GM19463 (cell line): ENCODE data around the gene CFAP299.

ENCODE experiments used
- ATAC-seq: cut with Tn5 transposase; IDR thresholded peaks from one replicate; pipeline ENCODE4 v1.9.1; 2021; ENCODE audit warnings: mild to moderate bottlenecking, moderate library complexity; ENCODE audit not compliant: unreplicated experiment

The CFAP299 gene

DNA sequence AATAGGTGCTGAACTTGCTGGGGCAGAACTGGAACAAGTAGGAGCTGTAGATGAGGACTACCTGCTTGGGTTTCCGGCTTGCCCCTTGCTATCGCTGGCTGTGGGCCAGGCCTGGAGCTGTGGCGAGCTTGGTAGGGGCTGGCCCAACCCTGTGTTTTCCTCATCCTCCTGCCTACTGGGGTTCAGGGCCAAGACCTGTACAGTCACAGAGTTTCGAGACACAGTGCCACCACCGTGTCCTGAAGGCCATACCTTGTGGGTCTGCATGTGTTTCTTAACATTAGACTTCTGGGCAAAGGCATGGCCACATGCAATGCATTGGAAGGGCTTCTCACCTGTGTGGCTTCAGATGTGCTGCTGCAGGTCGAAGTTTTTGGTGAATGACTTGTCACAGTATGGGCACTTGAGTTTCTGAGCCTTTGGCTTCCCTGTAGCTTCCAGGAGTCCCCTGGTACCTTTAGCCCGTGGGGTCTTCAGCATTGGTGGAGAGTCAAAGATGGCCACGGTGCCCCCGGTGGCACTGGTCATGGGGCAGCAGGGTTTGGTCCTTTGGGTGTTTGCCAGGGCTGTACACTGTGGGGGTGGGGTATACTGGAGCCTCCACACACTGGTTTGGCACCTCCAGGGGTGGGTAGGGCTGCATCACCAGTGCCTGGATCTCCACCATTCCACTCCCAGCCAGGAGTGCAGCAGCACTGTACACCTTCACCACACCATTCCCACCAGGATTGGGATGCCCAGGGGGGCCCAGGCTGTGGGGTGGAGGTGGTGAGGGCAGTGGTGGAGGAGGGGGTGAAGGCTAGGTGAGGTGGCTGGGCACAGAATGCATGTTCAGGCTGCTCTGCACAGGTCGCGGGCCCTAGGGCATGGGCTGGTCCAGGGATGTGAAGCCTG is 52.1 kb downstream of the CFAP299 start:
- ATAC-seq, result no peak

- ATAC-seq, result no peak
These were observed 52.7 kb downstream of the CFAP299 start for GRCh38 chr4:80388284-80388607.

GRCh38 chr4:80390178-80390577 is 54.6 kb downstream of the CFAP299 start:
- no peak for ATAC-seq

DNA sequence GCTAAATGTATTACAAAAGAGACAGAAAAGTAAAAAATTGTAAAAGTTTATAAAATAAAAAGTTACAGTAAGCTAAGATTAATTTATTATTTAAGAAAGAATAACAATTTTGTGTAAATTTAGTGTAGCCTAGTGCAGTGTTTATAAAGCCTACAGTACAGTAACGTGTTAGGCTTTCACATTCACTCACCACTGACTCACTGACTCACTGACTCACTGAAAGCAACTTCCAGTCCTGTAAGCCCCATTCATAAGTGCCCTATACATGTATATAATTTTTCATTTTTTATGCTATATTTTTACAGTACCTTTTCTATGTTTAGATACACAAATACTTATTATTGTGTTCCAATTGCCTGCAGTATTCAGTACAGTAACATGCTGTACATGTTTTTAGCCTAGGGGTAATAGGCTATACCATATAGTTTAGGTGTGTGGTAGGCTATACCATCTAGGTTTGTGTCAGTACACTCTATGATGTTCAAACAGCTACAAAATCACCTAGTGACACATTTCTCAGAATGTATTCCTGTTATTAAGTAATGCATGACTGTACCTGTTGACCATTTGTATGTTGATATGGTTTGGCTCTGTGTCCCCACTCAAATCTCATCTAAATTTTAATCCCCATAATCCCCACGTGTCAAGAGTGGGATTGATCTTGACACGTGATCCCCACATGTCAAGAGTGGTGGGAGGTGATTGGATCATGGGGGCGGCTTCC is 57.9 kb downstream of the CFAP299 start:
- ATAC-seq, result peak; percentile 83

- ATAC-seq, result peak; percentile 21
These were observed 58.4 kb downstream of the CFAP299 start for GRCh38 chr4:80393970-80394250.

GRCh38 chr4:80407246-80407645 is 71.7 kb downstream of the CFAP299 start:
- no peak for ATAC-seq

- no peak for ATAC-seq
These were observed 74.3 kb downstream of the CFAP299 start for GRCh38 chr4:80409809-80410208.

GRCh38 chr4:80412322-80412721 is 76.8 kb downstream of the CFAP299 start:
- no peak for ATAC-seq

DNA sequence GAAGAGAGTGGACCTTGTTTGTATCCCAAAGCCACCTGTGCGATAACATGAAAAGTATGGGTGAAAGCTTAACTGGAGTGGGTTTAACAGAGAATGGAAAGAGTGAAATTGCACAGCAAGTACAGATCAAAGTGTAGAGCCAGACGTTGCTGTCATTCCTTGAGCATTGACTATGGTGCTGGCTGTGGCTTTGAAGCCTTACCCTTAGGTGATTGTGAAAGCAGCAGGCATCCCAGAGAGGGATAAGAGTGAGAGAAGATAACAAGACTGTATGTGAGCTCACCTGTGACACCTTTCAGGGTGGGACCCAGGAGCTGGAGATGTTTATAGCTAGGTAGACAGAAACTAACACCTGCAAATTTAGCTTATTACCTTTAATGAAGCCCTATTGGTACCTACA is 77.6 kb downstream of the CFAP299 start:
- no peak for ATAC-seq

GRCh38 chr4:80417019-80417418 is 81.5 kb downstream of the CFAP299 start:
- ATAC-seq, result no peak

DNA sequence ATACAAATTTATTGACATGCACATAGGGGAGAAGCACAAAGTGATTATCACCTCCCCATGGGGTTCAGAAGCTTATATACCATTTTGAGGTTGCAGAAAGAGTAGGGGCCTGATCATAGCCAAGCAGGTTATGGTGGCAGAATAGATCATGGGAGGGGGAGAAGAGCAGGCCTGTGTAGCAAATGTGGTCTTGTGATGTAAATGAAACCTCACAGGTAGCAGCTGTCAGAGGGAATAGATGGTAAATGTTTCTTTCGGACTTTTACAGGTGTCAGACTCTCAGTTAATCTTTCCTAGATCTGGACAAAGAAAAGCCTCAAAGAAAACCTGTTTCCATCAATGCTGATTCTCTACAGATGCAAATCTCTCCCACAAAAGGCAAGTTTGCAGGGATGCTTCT is 84.4 kb downstream of the CFAP299 start:
- peak; percentile 51 for ATAC-seq

DNA sequence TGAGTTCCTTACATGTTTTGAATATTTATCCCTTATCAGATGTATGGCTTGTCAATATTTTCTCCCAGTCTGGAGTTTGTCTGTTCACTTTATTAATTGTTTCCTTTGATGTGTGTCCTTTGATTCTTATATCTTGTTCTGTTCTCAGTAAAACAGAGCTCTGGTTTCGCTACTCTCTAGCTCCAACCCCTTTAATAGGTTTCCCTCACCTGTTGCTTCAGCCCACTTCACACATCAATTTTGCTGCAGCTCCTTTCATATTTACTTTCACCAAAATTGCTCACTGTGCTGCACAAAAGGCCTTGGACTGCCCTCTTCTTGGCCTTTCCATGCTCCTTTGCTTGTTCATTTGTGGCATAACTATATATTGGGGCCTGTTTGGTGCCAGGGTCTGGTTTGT is 85.1 kb downstream of the CFAP299 start:
- ATAC-seq, result no peak

DNA sequence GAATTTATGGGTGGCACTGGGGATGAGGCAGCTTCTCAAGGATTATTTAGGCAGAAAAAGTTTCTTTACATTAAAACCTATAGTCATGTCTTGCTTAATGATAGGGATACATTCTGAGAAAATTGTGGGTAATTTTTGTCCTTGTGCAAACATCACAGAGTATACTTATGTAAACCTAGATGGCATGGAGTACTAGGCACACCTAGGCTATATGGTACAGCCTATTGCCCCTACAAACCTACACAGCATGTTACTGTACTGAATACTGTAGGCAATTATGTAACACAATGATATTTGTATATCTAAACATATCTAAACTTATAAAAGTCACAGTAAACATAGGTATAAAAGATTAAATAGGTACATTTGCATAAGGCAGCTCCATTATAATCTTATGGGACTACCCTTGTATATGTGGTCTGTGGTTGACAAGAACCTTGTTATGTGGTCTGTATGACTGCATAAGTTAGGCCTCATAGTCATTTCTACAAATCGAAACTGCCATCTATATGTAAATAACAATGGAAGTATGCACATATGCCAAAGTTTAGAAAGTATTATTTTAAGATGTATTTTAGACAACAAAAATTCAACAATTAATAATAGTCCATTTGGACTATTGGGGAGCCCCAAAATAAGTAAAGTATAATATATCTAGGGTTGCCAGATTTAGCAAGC is 87.3 kb downstream of the CFAP299 start:
- ATAC-seq, result peak; percentile 54

DNA sequence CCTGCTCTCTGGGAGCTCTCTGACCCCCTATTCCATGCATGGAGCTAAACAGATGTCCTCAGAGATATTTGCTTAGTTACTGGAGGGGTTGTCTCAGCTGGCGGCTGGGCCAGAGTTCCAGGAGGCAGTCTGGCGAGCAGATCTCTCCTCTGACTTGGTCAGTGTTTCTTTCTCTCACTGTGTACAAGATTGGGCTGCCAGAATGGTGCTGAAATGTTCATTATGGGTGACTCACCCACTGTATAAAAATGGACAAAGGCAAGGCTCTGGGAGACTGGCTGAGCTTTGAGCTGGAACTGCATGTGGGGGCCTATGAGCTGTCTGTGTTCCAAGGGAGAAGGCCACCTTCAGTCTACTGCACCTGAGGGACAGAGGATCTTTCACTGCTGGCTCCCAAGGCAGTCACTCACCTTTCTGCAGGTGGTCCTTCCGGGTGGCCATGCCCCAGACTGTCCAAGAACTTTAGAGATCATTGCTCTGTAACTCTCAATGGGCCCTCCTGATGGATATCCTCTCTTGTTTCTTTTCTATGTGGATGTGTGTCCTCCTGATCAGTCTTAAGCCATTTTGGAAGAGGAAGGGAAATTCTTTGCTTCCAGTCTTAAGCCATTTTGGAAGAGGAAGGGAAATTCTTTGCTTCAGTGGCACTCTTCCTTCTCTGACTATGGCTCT is 88.2 kb downstream of the CFAP299 start:
- ATAC-seq, result no peak

DNA sequence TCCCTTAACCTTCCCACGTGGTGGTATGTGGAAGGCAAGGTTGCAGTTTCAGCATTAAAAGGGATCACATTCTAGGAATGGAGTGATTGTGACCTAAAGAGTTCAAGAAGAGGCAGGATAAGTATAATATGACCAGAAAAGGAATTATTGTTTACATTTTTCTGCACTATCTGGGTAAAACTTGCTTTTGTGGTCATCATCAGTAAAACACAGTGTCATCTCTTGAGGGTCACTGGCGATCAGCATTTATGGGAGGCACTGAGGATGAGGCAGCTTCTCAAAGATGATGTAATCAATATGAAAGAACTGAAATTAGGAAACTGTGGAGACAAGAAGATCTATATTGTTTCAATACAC is 88.7 kb downstream of the CFAP299 start:
- no peak for ATAC-seq

GRCh38 chr4:80425124-80426100 is 89.9 kb downstream of the CFAP299 start:
- no peak for ATAC-seq

GRCh38 chr4:80431203-80431965 is 95.9 kb downstream of the CFAP299 start:
- no peak for ATAC-seq

- no peak for ATAC-seq
These were observed 98.7 kb downstream of the CFAP299 start for GRCh38 chr4:80434238-80434637.

DNA sequence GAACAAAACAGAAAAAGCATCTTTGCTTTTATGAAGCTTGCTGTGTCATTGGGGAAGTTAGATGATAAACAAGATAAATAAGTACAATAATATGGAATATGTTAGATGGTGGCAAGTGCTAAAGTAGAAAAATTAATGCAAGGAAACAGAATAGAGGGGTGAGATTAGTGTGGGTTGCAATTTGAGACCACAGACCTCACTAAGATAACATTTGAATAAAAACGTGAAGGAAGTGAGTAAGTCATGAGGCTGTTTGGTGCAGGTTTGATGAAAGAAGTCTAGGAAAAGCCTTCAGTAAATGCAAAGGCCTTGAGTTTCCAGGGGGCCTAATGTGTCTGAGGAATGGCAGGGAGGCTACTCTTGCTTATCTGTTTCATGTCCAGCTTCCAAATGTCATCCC is 102.5 kb downstream of the CFAP299 start:
- no peak for ATAC-seq
